NCI-H146 treated with DMSO at 0.1 percent for 48 hours (cell line): ENCODE results near the gene PJVK.
"Not testable (repeated sequence)": the region's sequence is repeated elsewhere in the genome, so short reads cannot be mapped to it uniquely, and the experiment has no call there.

ENCODE experiments used
- DNase-seq: peaks from one replicate; lab custom pipeline; 2025; ENCODE audit not compliant: unreplicated experiment; lab: John Stamatoyannopoulos, UW

The PJVK gene

DNA sequence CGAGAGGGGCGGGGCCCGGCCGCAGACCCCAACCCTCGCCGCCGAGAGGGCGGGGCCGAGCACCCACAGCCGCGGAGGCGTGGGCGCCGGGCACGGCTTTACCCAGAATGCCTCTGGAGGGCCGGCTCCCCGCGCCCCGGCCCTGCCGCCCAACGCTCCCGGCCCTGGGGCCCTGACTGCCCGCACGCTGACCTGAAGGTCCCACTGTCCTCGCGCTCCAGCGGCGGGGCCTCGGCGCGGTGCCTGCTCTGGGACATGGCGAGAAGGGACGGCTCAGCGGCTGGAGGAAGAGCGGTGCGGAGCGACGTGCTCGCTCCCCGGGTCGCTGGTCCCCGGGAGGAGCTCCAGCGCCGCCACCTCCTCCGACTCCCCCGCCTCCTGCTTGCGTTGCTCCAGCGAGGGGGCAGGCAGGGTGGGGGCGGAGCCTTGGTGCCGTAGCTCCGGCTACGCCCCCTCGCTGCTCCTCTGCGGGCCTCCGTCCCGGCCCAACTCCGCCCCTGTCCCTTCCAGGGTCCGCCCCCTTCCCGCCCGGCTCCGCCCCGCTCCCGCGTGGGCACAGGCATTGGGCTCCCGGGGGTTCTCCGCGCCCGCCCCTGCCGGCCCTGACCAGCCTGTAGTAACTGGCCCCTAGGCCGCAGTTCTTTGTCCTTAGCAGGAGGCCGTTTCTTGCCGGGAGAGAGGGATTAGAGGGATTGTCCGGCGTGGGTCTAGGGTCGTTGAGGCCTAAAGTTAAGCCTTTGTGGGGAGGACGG, at the start of gene PJVK, which contains the start of gene PRKRA:
PJVK (plus strand) TSS at position 605 of the 752 bp plus-strand sequence. CDS start 2,032 bp downstream, outside the sequence.
PRKRA (minus strand) TSS at position 402 of the 752 bp plus-strand sequence; CDS start at position 257, 145 bp downstream.
- DNase-seq, result peak; percentile 91

- no peak for DNase-seq
Measured at GRCh38 chr2:178401994-178402437, 49.2 kb upstream of the PJVK start.

- DNase-seq, result no peak
Measured at GRCh38 chr2:178403671-178404306, 47.4 kb upstream of the PJVK start.

DNA sequence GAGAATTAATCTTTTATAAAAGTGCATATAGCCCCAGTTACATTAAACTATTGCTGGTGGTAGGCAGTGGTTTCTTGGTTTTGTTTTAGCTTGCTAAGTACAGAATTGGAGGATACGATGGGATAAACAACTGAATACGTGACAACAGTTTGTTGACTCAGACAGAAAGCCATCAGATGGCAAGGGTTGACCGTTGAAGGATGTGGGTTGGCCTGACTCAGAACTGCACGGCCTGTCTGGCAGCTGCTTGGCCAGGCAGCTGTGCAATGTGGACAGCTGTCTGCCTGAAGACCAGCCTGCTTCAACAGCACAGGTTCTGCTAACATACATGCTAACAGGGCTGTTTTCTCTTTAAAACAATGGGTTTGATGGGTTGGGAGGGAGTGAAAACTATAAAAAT, 46.8 kb upstream of the PJVK start:
- no peak for DNase-seq

GRCh38 chr2:178409261-178409660, 41.9 kb upstream of the PJVK start:
- DNase-seq, result no peak

DNA sequence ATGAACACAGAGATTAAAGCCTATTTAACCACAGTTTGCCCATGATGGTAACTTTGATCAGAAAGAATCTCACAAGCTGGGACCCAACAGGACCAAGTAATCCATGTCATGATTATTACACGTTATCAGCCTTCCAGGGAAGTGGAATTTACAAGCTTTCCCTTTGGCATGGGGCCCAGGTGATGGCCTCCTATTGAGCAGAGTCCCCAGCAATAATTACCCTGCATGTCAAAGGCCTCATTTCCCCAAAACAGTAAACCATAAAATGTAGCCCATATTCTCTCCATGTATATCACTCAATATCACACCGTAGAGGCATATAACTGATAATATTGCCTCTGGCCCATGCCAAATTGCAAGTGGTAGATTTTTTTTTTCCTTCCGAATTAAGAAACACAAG, 39.1 kb upstream of the PJVK start:
- DNase-seq, result no peak

GRCh38 chr2:178412453-178412852, 38.7 kb upstream of the PJVK start:
- DNase-seq, result not testable (repeated sequence)

- peak; percentile 57 for DNase-seq
Measured at GRCh38 chr2:178413472-178414265, 37.5 kb upstream of the PJVK start.

DNA sequence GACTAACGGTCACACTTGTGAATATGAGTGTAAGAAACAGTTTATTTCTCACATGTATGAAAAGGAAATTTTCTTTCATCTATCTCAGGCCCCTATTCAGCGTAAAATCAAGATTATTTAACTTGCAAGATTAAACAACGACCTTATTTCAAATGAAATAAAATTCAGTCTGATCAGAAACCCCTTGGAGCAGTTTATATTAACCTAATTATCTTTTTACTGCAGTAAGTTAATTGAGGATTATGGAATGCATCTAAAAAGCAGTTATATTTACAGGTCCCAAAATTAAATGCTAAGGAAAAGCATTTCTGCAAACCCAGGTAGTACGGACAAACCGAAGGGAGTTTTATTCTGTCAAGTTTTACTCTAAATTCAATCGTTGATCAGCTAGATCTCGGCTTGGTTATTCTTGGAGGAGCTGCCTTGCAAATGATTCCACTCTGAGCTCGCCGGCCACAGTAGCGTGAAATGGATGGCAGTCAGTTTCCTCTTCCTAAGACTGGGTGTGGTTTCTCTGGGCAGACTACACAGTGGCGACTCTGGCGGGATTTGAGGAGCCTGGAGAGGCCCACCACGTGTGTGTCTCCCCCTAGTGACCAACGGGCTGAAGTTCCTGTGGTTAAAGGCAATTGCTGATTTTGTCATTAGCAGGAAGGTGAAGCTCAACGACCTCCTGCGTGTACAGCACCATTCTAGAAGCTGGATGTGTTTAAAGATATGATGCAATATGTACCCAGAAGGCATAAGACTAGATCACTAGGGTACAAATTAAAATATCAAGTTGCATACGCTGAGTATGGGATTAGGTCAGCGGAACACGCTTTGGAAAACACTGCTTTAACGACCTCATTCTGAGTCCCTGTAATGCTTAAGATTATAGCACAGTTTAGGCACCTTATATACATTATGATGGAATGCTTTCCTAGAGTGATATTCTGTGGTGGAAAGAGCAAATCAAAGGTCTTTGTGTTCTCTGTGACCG, 36.6 kb upstream of the PJVK start:
- peak; percentile 84 for DNase-seq

- DNase-seq, result no peak
Measured at GRCh38 chr2:178415979-178416378, 35.2 kb upstream of the PJVK start.

DNA sequence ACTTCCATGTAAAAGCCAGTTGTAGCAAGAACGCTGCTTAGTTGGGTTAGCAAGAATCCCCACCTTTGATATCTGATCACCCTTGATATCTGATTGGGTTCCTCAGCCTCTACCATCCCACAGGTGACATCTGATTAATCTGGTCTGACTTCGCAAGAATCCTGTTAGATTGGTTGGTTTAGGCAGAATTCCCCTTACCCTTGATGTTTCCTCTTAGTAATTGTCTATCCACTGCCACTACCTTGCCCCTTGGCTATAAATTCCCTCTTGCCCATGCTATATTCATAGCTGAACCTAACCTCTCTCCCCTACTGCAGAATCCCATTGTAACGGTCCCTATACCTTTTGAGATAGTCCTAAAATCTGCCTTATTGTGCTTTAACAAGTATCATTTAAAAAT, 33.3 kb upstream of the PJVK start:
- DNase-seq, result no peak

- no peak for DNase-seq
Measured at GRCh38 chr2:178418426-178418825, 32.8 kb upstream of the PJVK start.

GRCh38 chr2:178419123-178419522, 32.1 kb upstream of the PJVK start:
- DNase-seq, result no peak

- no peak for DNase-seq
Measured at GRCh38 chr2:178420463-178420999, 30.6 kb upstream of the PJVK start.

DNA sequence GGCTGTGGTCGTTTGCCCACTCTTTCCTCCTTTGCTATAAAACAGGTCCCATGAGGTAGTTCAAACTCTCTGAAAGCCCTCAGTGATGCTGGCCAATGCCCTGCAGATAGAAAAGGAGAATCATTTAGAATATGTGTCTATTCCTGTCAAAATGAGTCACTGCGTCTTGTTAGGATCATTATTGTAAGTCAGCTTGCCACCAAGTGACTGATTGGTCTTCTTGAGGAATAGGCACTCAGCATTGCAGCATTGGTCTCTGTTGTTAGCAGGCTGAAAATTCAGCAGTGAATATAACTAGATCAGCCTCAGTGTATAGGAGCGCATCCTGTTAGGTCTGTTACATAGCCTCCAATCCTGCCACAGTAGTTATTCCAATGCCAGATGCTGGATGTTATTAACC, 29.1 kb upstream of the PJVK start:
- DNase-seq, result no peak

DNA sequence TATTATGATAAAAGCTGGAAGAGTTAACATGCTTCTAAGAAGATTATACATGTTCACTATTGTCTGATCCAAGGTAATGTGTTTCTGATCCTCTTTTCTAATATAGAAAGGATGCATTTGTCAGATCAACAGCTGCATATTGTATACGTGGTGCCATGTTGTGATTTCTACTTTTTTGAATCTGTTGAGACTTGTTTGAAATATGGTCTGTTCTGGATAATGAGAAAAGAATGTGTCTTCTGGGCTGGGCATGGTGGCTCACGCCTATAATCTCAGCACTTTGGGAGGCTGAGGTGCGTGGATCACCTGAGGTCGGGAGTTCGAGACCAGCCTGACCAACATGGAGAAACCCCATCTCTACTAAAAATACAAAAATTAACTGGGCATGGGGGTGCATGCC, 27.4 kb upstream of the PJVK start:
- not testable (repeated sequence) for DNase-seq

DNA sequence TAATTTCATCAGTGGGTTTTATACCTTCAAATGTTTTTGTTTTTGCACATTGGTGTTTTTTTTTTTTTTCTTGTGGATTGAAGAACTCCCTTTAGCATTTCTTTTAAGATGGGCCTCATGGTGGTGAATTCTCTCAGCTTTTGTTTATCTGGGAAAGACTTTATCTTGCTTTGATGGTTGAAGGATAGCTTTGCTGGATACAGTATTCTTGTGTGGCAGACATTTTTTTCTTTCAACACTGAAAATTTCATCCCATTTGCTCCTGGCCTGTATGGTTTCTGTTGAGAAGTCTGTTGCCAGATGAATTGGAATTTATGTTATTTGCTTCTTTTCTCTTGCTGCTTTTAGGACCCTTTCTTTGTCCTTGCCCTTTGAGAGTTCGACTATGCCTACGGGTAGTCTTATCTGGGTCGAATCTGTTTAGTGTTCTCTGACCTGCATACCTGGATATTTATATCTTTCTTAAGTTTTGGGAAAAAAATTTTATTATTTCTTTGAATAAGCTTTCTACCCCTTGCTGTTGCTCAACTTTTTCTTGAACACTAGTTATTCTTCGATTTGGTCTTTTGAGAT, 25.8 kb upstream of the PJVK start:
- DNase-seq, result no peak

GRCh38 chr2:178426388-178426787, 24.8 kb upstream of the PJVK start:
- DNase-seq, result no peak

GRCh38 chr2:178427458-178427857, 23.7 kb upstream of the PJVK start:
- no peak for DNase-seq

- no peak for DNase-seq
Measured at GRCh38 chr2:178428396-178428806, 22.8 kb upstream of the PJVK start.
